Lung (tissue), 12 donors: Measurements from ENCODE around the gene LRP2. TPM values are rescaled to one million over a fixed set of nuclear protein-coding genes. Genes with fewer than 3 reads are reported as not detected.

Experiments
- ATAC-seq: fragments of 200-7000 bp; cut with Tn5 transposase; one replicate; pipeline ENCODE4 v1.9.1; 2020; ENCODE audit warnings: moderate number of reproducible peaks; ENCODE audit not compliant: insufficient read depth, low FRiP score
- DNase-seq, 3 donors: peaks; one replicate each; pipeline ENCODE4 v3.0.0-alpha.2; 2013 to 2017
- H3K27ac ChIP-seq, 2 donors: one replicate each; pipeline ENCODE4 v1.5.1; 2013; ENCODE audit warnings: mild to moderate bottlenecking in 2 of 2, moderate library complexity in 2 of 2, control low read depth in 1 of 2, inconsistent platforms in 1 of 2, low read depth in 1 of 2, low read length in 1 of 2
- H3K27me3 ChIP-seq, 3 donors: one replicate each; pipeline ENCODE4 v1.5.1; 2013; ENCODE audit warnings: low read length in 2 of 3; ENCODE audit not compliant: control insufficient read depth in 3 of 3, insufficient read depth in 3 of 3
- H3K36me3 ChIP-seq, 4 donors: one replicate each; pipeline ENCODE4 v1.5.1; 2013; ENCODE audit warnings: low read length in 4 of 4, mild to moderate bottlenecking in 1 of 4, moderate library complexity in 1 of 4; ENCODE audit not compliant: control insufficient read depth in 4 of 4, insufficient read depth in 4 of 4
- H3K4me1 ChIP-seq, 5 donors: one replicate each; pipeline ENCODE4 v1.5.1; 2013; ENCODE audit warnings: low read length in 5 of 5, mild to moderate bottlenecking in 2 of 5, moderate library complexity in 1 of 5; ENCODE audit not compliant: control insufficient read depth in 5 of 5, insufficient read depth in 5 of 5
- H3K4me3 ChIP-seq: one replicate; pipeline ENCODE4 v1.5.1; 2013; ENCODE audit warnings: mild to moderate bottlenecking, control low read depth, moderate library complexity
- H3K9ac ChIP-seq, 2 donors: one replicate each; pipeline ENCODE4 v1.5.1; 2013; ENCODE audit warnings: low read length in 2 of 2, control low read depth in 1 of 2; ENCODE audit not compliant: insufficient read depth in 1 of 2
- H3K9me3 ChIP-seq, 4 donors: one replicate each; pipeline ENCODE4 v1.5.1; 2013; ENCODE audit warnings: low read length in 3 of 4, mild to moderate bottlenecking in 1 of 4, moderate library complexity in 1 of 4; ENCODE audit not compliant: control insufficient read depth in 4 of 4, insufficient read depth in 3 of 4
- WGBS, 2 donors: extraction: QIAGEN DNeasy Blood & Tissue Kit; methylation state at CpG; one replicate each; pipeline ENCODE4 v1.1.7; 2013; 5-methylcytosine and 5-hydroxymethylcytosine counted together
- polyA plus RNA-seq, 2 donors: library from polyadenylated mRNA; stranded (reverse); fragments of 200-250 nt; gene quantifications; one replicate each; pipeline ENCODE4 v1.2.1, GENCODE V29; 2013
- total RNA-seq, 2 donors: library from RNA; depleted of rRNA in 1 of 2; stranded (reverse); fragments of >200 nt in 1 of 2; gene quantifications; one replicate each; pipeline ENCODE4 v1.2.1, GENCODE V29; 2014 to 2021
- TF ChIP-seq, protein P1 (sequence below): IDR thresholded peaks from 2 replicates; pipeline ENCODE4 v1.5.1; 2012; ENCODE audit warnings: mild to moderate bottlenecking; ENCODE audit errors: control extremely low read depth, extremely low read depth
- donor health status: control.
- donor health status: control.
- donor health status: Bipolar disorder and iron deficiency.
- donor health status: healthy.
- donor health status: DM: yes; HTN: yes; CAD: no.

The LRP2 gene
- total and polyA plus RNA-seq, 4 donors: 2.4 to 39.5 (median 15.8) TPM

DNA sequence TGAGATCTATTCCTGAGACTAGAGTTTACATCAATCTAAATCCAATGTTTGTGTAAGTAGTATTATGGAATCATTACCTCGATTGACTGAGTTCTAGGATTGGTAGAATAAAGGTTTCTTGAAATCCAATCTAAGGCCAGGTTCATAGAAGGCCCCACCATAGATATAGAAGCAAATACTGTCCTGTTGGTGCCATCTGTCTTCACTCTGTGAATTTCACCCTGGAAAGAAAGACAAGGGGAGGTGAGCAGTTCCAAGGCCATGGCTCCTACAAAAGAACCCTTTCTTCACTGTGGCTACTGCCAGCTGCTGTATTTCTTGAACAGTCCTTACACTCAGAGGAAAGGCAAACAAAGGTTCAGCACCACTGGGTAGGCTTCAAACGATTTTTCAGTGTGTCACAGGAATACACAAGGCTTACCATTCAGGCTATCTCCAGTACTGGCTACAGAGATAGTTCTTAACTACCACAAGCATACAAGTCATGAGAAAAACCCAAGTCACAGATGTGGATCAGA is 137.0 kb downstream of the LRP2 start:
- TF ChIP-seq, protein P1, sequence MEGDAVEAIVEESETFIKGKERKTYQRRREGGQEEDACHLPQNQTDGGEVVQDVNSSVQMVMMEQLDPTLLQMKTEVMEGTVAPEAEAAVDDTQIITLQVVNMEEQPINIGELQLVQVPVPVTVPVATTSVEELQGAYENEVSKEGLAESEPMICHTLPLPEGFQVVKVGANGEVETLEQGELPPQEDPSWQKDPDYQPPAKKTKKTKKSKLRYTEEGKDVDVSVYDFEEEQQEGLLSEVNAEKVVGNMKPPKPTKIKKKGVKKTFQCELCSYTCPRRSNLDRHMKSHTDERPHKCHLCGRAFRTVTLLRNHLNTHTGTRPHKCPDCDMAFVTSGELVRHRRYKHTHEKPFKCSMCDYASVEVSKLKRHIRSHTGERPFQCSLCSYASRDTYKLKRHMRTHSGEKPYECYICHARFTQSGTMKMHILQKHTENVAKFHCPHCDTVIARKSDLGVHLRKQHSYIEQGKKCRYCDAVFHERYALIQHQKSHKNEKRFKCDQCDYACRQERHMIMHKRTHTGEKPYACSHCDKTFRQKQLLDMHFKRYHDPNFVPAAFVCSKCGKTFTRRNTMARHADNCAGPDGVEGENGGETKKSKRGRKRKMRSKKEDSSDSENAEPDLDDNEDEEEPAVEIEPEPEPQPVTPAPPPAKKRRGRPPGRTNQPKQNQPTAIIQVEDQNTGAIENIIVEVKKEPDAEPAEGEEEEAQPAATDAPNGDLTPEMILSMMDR: no peak
- DNase-seq: no peak
- Histone ChIP-seq H3K9me3 (no peaks in the 10 kb centered on the region), H3K27ac (no peak overlapping the region), H3K27me3 (no peaks in the 10 kb centered on the region), H3K9ac (no peak overlapping the region), H3K4me3 (no peak overlapping the region), H3K36me3 (no peaks in the 10 kb centered on the region), H3K4me1 (no peaks in the 10 kb centered on the region)
- ATAC-seq: no peak
- 60 to 77% methylated on average over 2 of the region's 2 CpGs for WGBS, 2 donors

DNA sequence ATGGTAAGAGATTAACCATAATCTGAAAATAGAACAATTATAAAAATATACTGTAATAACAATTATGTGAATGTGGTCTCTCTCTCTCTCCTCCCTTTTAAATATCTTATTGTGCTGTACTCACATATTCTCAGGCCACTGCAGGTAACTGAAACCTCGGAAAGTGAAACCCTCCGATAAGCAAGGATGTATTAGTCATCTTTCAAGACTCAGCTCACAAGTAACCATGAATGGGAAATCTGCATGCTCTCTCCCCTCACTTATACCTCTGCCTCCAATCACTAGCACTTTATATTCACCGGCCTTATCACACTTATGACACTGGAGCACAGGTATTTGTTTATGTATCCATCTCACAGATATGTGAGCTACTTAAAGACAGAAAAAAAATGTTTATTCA is 139.7 kb downstream of the LRP2 start:
- no peak overlapping the region for H3K4me3 ChIP-seq
- DNase-seq: no peak
- 38 to 61% methylated on average over 3 of the region's 3 CpGs for WGBS, 2 donors
- no peaks in the 10 kb centered on the region for H3K36me3 ChIP-seq
- H3K9ac ChIP-seq: no peak overlapping the region
- H3K27ac ChIP-seq: no peak overlapping the region
- no peaks in the 10 kb centered on the region for H3K4me1 ChIP-seq
- H3K27me3 ChIP-seq: no peaks in the 10 kb centered on the region
- no peaks in the 10 kb centered on the region for H3K9me3 ChIP-seq
- no peak for ATAC-seq
- TF ChIP-seq, protein P1: no peak

DNA sequence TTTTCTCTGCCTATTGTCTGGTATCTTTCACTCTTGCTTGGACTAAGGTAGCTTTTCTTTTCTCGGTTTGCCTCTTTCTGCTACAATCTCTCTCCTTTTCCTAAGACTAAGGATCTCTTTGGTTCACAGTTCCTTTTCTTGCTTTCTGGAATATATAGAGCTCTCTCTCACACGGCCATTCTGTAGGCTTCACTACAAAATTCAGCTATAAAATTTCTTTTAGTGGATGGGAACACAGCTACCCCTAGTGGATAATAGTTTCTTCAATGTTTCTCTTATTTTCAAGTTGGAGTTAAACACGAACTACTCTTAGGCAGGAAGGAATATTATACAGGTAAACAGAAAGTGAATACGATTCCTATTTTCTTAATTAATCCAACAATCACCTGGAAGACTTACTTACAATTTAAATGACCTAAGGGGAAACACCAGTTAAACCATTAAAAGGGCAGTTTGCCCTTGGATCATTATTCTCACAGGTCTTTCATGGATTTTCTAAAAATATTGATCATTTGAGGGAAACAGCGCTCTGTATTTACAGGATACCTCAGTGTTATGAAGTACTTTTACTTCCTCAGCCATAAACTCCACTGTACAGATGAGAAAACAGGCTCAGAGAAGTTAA is 140.5 kb downstream of the LRP2 start:
- no peaks in the 10 kb centered on the region for H3K9me3 ChIP-seq
- no peaks in the 10 kb centered on the region for H3K36me3 ChIP-seq
- H3K27me3 ChIP-seq: no peaks in the 10 kb centered on the region
- peak in 2 of 3 donors; percentile 23 to 51 for DNase-seq
- H3K27ac ChIP-seq: no peak overlapping the region
- no peak overlapping the region for H3K9ac ChIP-seq
- no peak for ATAC-seq
- H3K4me3 ChIP-seq: no peak overlapping the region
- TF ChIP-seq, protein P1: no peak
- 29 to 40% methylated on average over 5 of the region's 5 CpGs for WGBS, 2 donors
- H3K4me1 ChIP-seq: no peaks in the 10 kb centered on the region

DNA sequence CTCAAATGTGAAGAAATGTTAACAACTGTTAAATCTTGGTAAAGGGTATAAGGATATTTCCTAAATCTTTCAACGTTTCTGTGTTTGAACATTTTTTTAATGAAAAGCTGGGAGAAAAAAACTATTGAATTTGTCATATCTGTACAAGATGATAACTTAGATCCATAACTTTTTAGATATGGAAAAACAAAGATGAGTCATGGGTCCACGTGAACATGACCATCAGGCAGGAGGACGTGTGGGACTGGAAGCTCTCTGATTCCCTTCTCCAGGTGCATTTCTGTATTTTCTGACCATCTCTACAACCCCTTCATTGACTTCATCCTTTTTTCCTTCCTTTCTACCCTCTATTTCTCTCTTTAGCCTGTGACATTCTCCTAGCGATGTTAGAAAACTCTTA is 151.4 kb downstream of the LRP2 start:
- DNase-seq (no peak), ATAC-seq (no peak)
- Histone ChIP-seq H3K4me3 (no peak overlapping the region), H3K4me1 (no peaks in the 10 kb centered on the region), H3K36me3 (no peaks in the 10 kb centered on the region), H3K27me3 (no peaks in the 10 kb centered on the region), H3K9ac (no peak overlapping the region), H3K27ac (no peak overlapping the region), H3K9me3 (no peaks in the 10 kb centered on the region)
- TF ChIP-seq, protein P1: no peak
- 81 to 92% methylated on average over 4 of the region's 4 CpGs for WGBS, 2 donors
